Ovary (tissue), 9 donors: Measurements from ENCODE around the gene HDAC6. TPM values are rescaled to one million over a fixed set of nuclear protein-coding genes. Genes with fewer than 3 reads are reported as not detected.

Experiments
- DNase-seq, 5 donors: peaks; one replicate each; pipeline ENCODE4 v3.0.0-alpha.2; 2019 to 2020
- H3K27ac ChIP-seq, 2 donors: fragments of 200-600 bp; one replicate each; pipeline versions ENCODE4 v1.5.1 to v1.8.0; 2019 to 2022
- H3K27me3 ChIP-seq: fragments of 200-600 bp; one replicate; pipeline ENCODE4 v1.8.0; 2022
- H3K36me3 ChIP-seq: fragments of 200-600 bp; sonication (generic); one replicate; pipeline ENCODE4 v1.5.1; 2019
- H3K4me1 ChIP-seq: one replicate; pipeline ENCODE4 v1.8.1; 2013; ENCODE audit warnings: mild to moderate bottlenecking, moderate library complexity; ENCODE audit not compliant: insufficient read depth
- H3K4me3 ChIP-seq: fragments of 200-600 bp; sonication (generic); one replicate; pipeline ENCODE4 v1.5.1; 2017
- H3K9me3 ChIP-seq, 2 donors: fragments of 200-600 bp in 1 of 2; sonication (generic) in 1 of 2; one replicate each; pipeline versions ENCODE4 v1.5.1 to v1.8.1; 2013 to 2019; ENCODE audit warnings: mild to moderate bottlenecking in 1 of 2, moderate library complexity in 1 of 2
- EP300 ChIP-seq: sonication (generic); formaldehyde crosslinking; IDR thresholded peaks from one replicate; pipeline ENCODE4 v1.6.1; 2017; ENCODE audit warnings: antibody characterized with exemption
- POLR2A ChIP-seq: fragments of 450-650 bp; IDR thresholded peaks from one replicate; pipeline ENCODE4 v1.6.1; 2017; ENCODE audit warnings: antibody characterized with exemption, mild to moderate bottlenecking, moderate library complexity
- WGBS, 3 donors: extraction: QIAGEN DNeasy Blood & Tissue Kit in 1 of 3; methylation state at CpG; one replicate each; pipeline versions ENCODE4 v1.1.5 to v1.1.7; 2013 to 2017; 5-methylcytosine and 5-hydroxymethylcytosine counted together
- intact Hi-C, 4 donors: fragments of 100-400 bp; cut with DNase I; formaldehyde crosslinking; loops; one replicate each; pipeline versions ENCODE4 v1.11.0 to v1.15.1; 2022 to 2023
- polyA plus RNA-seq, 2 donors: library from polyadenylated mRNA; stranded (reverse); fragments of 200-250 nt in 1 of 2; fragments of 350-450 nt in 1 of 2; fragmentation: Illumina TruSeq in 1 of 2; extraction: RNeasy Lipid Tissue Mini Kit (QIAGEN cat#74804) in 1 of 2; gene quantifications; one replicate each; pipeline ENCODE4 v1.2.3, GENCODE V29; 2013 to 2014
- total RNA-seq, 7 donors: library from RNA; depleted of rRNA in 2 of 7; stranded (reverse); fragments of >200 nt in 2 of 7; fragmentation: NEBNext Ultra II Directional in 3 of 7; extraction: Animal tissue kit (Norgen Biotek cat#: 25700) in 3 of 7; gene quantifications; one replicate each; pipeline versions ENCODE4 v1.1.0 to v1.2.4, GENCODE V29; 2016 to 2023
- TF ChIP-seq, protein P1 (sequence below), 3 donors: fragments of 450-650 bp in 2 of 3; fragments of 200-600 bp in 1 of 3; IDR thresholded peaks; one replicate each; pipeline versions ENCODE4 v1.5.1 to v1.8.0; 2016 to 2022; ENCODE audit warnings: antibody characterized with exemption in 3 of 3, mild to moderate bottlenecking in 1 of 3
- donor health status: DM: no; HTN: no; CAD: no; lungs with moderate emphysema.
- donor health status: DM: no; HTN: no; CAD: no.
- donor health status: Bipolar disorder and iron deficiency.
- donor health status: DM: yes; HTN: yes; CAD: no.
- donor health status: DM: no; HTN: no; CAD: no.
- donor health status: DM: yes; HTN: yes; CAD: no.

The HDAC6 gene
- total and polyA plus RNA-seq, 9 donors: 49.1 to 115 (median 86.1) TPM

GRCh38 chrX:48776818-48777439 is 24.9 kb upstream of the HDAC6 start:
- H3K36me3 ChIP-seq: no peaks in the 10 kb centered on the region
- H3K4me3 ChIP-seq: no peak overlapping the region
- H3K4me1 ChIP-seq: no peaks in the 10 kb centered on the region
- intact Hi-C loops: no loop called here
- no peaks in the 10 kb centered on the region for H3K9me3 ChIP-seq
- H3K27me3 ChIP-seq: no peaks in the 10 kb centered on the region
- DNase-seq: no peak
- no peak for TF ChIP-seq EP300
- TF ChIP-seq, protein P1, sequence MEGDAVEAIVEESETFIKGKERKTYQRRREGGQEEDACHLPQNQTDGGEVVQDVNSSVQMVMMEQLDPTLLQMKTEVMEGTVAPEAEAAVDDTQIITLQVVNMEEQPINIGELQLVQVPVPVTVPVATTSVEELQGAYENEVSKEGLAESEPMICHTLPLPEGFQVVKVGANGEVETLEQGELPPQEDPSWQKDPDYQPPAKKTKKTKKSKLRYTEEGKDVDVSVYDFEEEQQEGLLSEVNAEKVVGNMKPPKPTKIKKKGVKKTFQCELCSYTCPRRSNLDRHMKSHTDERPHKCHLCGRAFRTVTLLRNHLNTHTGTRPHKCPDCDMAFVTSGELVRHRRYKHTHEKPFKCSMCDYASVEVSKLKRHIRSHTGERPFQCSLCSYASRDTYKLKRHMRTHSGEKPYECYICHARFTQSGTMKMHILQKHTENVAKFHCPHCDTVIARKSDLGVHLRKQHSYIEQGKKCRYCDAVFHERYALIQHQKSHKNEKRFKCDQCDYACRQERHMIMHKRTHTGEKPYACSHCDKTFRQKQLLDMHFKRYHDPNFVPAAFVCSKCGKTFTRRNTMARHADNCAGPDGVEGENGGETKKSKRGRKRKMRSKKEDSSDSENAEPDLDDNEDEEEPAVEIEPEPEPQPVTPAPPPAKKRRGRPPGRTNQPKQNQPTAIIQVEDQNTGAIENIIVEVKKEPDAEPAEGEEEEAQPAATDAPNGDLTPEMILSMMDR (IDR thresholded peaks at IDR 0.05): no peak
- TF ChIP-seq POLR2A: no peak
- no peak overlapping the region for H3K27ac ChIP-seq
- 68 to 72% (median 69%) methylated on average over 13 of the region's 13 CpGs for WGBS, 3 donors

DNA sequence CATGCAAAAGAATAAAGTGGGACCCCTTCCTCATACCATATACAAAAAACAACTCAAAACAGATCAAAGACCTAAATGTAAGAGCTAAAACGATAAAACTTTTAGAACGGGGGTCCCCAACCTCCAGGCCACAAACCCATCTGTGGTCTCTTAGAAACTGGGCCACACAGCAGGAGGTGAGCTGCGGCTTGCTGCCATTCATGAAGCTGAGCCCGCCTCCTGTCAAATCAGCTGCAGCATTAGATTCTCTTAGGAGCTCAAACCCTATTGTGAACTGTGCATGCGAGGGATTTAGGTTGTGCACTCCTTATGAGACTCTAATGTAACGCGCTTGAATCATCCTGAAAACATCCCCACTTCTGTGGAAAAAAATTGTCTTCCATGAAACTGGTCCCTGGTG is 22.5 kb upstream of the HDAC6 start:
- intact Hi-C loops: no loop called here
- H3K4me1 ChIP-seq: no peaks in the 10 kb centered on the region
- H3K9me3 ChIP-seq: no peaks in the 10 kb centered on the region
- no peak overlapping the region for H3K4me3 ChIP-seq
- H3K27ac ChIP-seq: no peak overlapping the region
- no peak for TF ChIP-seq POLR2A
- TF ChIP-seq, protein P1 (IDR thresholded peaks at IDR 0.05): no peak
- no peaks in the 10 kb centered on the region for H3K36me3 ChIP-seq
- no peak for DNase-seq
- no peaks in the 10 kb centered on the region for H3K27me3 ChIP-seq
- 72 to 76% (median 73%) methylated on average over 7 of the region's 7 CpGs for WGBS, 3 donors

DNA sequence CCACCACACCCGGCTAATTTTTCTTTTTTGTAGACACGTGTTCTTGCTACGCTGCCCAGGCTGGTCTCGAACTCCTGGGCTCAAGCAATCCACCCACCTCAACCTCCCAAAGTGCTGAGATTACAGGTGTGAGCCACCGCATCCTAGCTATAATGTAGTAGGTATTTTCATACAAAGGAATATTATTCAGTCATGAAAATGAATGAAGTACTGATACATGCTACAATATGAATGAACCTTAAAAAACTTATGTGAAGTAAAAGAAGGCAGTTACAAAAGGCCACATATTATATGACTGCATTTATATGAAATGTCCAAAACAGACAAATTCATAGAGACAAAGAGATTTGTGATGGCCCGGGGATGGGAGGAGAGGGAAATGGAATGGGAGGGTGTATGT is 20.2 kb upstream of the HDAC6 start:
- no peak for DNase-seq
- TF ChIP-seq EP300 (no peak), POLR2A (no peak)
- no peak overlapping the region for H3K27ac ChIP-seq
- no peaks in the 10 kb centered on the region for H3K27me3 ChIP-seq
- intact Hi-C loops: no loop called here
- no peaks in the 10 kb centered on the region for H3K9me3 ChIP-seq
- H3K4me1 ChIP-seq: no peaks in the 10 kb centered on the region
- no peak overlapping the region for H3K4me3 ChIP-seq
- H3K36me3 ChIP-seq: no peaks in the 10 kb centered on the region
- 84 to 86% (median 85%) methylated on average over 6 of the region's 6 CpGs for WGBS, 3 donors

DNA sequence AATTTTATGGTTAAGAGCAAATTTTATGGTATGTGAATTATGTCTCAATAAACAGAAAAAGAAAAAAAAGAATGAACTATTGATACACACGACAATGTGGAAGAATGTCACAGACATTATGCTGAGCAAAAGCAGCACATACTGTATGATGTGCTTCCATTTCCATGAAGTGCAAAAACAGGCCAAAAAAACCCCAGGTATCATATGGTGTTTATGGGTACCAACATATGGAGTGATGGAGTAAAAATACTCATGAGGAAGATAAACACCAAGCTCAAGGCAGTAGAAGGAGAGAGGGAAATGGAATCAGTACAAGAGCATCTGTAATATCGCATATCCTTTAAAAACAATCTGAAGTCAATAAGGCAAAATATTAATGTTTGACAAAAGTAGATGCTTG is 19.7 kb upstream of the HDAC6 start:
- Histone ChIP-seq H3K27me3 (no peaks in the 10 kb centered on the region), H3K4me1 (no peaks in the 10 kb centered on the region), H3K27ac (no peak overlapping the region), H3K9me3 (no peaks in the 10 kb centered on the region), H3K36me3 (no peaks in the 10 kb centered on the region), H3K4me3 (no peak overlapping the region)
- TF ChIP-seq EP300 (no peak), POLR2A (no peak)
- TF ChIP-seq, protein P1 (IDR thresholded peaks at IDR 0.05): no peak
- intact Hi-C loops: no loop called here
- 59 to 67% (median 61%) methylated on average over 2 of the region's 2 CpGs for WGBS, 3 donors
- no peak for DNase-seq

DNA sequence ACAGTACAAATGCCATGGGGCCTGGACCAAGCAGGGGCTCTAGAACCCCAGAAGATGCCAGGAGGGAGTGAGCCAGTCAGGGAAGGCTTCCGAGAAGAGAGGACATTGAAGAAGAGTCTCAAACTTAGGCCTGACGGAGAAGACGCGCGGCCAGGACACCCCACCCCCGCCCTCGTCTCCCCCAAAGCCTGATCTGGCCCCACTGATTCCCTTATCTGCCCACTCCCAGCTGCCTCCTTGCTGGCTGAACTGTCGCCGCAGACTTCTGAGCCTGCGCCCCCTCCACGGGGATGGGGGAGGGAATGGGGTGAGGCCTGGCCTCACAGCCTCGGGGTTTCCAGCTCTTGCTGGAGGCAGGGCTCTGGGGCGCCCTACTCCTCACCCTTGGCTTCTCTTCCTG is 19.1 kb upstream of the HDAC6 start:
- H3K36me3 ChIP-seq: no peaks in the 10 kb centered on the region
- TF ChIP-seq, protein P1 (IDR thresholded peaks at IDR 0.05): no peak
- TF ChIP-seq EP300 (no peak), POLR2A (no peak)
- no peak for DNase-seq
- no peaks in the 10 kb centered on the region for H3K4me1 ChIP-seq
- 58 to 75% (median 69%) methylated on average over 13 of the region's 13 CpGs for WGBS, 3 donors
- intact Hi-C loops: no loop called here
- no peaks in the 10 kb centered on the region for H3K27me3 ChIP-seq
- no peak overlapping the region for H3K4me3 ChIP-seq
- H3K9me3 ChIP-seq: no peaks in the 10 kb centered on the region
- H3K27ac ChIP-seq: no peak overlapping the region
